ENCODE data around the gene CRYGC. TPM values are rescaled to one million over a fixed set of nuclear protein-coding genes. Genes with fewer than 3 reads are reported as not detected.

The CRYGC gene
- total and polyA plus RNA-seq, 3 donors from 2014 or later: 2.2 to 2.7 TPM; not detected in 1

- H3K27me3 ChIP-seq: no peaks in the 10 kb centered on the region
- no peaks in the 10 kb centered on the region for H3K9me3 ChIP-seq
- no peaks in the 10 kb centered on the region for H3K36me3 ChIP-seq (ENCODE audit: low read depth, missing control alignments)
- DNase-seq: no peak
- H3K4me1 ChIP-seq: no peaks in the 10 kb centered on the region
- no peak overlapping the region for H3K4me3 ChIP-seq
- TF ChIP-seq CTCF (IDR thresholded peaks at IDR 0.05) (no peak), POLR2A (IDR thresholded peaks at IDR 0.05) (no peak)
- H3K27ac ChIP-seq: no peak overlapping the region
- intact Hi-C loops (cut with DNase I; ENCODE audit: low total_unique reads): no loop called here
Observed at GRCh38 chr2:208147008-208147407, 17.4 kb upstream of the CRYGC start.

- H3K27ac ChIP-seq: no peak within 1 kb of the TSS
Observed at GRCh38 chr2:208146006-208146405, 16.4 kb upstream of the CRYGC start, which contains the start of gene CRYGB. TSS of gene CRYGB (minus strand) at chr2:208146158. CDS start at chr2:208146120, 38 bp downstream.

GRCh38 chr2:208142925-208143799 is 13.5 kb upstream of the CRYGC start:
- intact Hi-C loops (cut with DNase I; ENCODE audit: low total_unique reads): no loop called here
- H3K27ac ChIP-seq: no peak overlapping the region
- H3K9me3 ChIP-seq: no peaks in the 10 kb centered on the region
- no peaks in the 10 kb centered on the region for H3K36me3 ChIP-seq (ENCODE audit: low read depth, missing control alignments)
- 50 to 72% methylated on average over 9 to 14 of the region's 14 CpGs for WGBS, 2 donors
- DNase-seq: no peak
- TF ChIP-seq CTCF (IDR thresholded peaks at IDR 0.05) (no peak), POLR2A (IDR thresholded peaks at IDR 0.05) (no peak)
- no peaks in the 10 kb centered on the region for H3K4me1 ChIP-seq
- H3K4me3 ChIP-seq: no peak overlapping the region
- no peaks in the 10 kb centered on the region for H3K27me3 ChIP-seq

More at GRCh38 chr2:208146006-208146405, 16.4 kb upstream of the CRYGC start, which contains the start of gene CRYGB:
- no peaks in the 10 kb centered on the region for H3K36me3 ChIP-seq (ENCODE audit: low read depth, missing control alignments)
- H3K4me1 ChIP-seq: no peaks in the 10 kb centered on the region
- intact Hi-C loops (cut with DNase I; ENCODE audit: low total_unique reads): no loop called here
- H3K27me3 ChIP-seq: no peaks in the 10 kb centered on the region
- H3K9me3 ChIP-seq: no peaks in the 10 kb centered on the region
- TF ChIP-seq CTCF (IDR thresholded peaks at IDR 0.05): no peak
- no peak for TF ChIP-seq POLR2A (IDR thresholded peaks at IDR 0.05)
- no peak for DNase-seq
- no peak within 1 kb of the TSS for H3K4me3 ChIP-seq
- WGBS, 2 donors: 73 to 76% methylated on average over 6 of the region's 6 CpGs

- DNase-seq: no peak
- Histone ChIP-seq H3K9me3 (no peaks in the 10 kb centered on the region), H3K4me1 (no peaks in the 10 kb centered on the region), H3K36me3 (ENCODE audit: low read depth, missing control alignments) (no peaks in the 10 kb centered on the region), H3K27ac (no peak overlapping the region), H3K4me3 (no peak overlapping the region), H3K27me3 (no peaks in the 10 kb centered on the region)
- intact Hi-C loops (cut with DNase I; ENCODE audit: low total_unique reads): no loop called here
- WGBS, 2 donors: 49 to 51% methylated on average over 8 of the region's 8 CpGs
- TF ChIP-seq POLR2A (IDR thresholded peaks at IDR 0.05): no peak
- TF ChIP-seq CTCF (IDR thresholded peaks at IDR 0.05): no peak
Observed at GRCh38 chr2:208142240-208142924, 12.8 kb upstream of the CRYGC start.

All from testis (tissue), 3 donors.